Measurements from ENCODE around the gene ITGA7.

ITGA7 gene

DNA sequence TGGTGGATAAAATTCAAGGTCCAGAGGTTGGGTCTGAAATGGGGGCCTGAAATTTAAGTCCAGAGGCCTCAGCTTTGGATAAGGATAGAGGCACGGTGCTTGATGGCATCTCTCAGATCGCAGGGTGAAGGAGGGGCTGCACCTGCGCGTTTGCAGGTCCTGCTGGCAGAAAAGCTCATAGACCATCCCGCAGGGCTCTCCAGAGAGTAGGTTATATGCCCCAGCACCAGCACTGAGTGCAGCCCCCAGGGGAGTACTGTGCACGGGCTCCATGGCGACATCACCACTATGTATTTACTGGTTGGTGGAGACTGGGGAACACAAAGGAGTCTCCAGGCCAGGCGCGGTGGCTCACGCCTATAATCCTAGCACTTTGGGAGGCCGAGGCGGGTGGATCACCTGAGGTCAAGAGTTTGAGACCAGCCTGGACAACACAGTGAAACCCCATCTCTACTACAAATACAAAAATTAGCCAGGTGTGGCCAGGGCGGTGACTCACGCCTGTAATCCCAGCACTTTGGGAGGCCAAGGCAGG lies 25.4 kb upstream of the ITGA7 start:
- Histone ChIP-seq H3K36me3 (ENCODE audit: control insufficient read depth in 2 of 2, insufficient read depth in 2 of 2, low read length in 2 of 2) (peaks cover 0 to 3% of the 10 kb centered on the region in 2 donors), H3K4me1 (ENCODE audit: control insufficient read depth, insufficient read depth, low read length) (peaks cover 41% of the 10 kb centered on the region), H3K9ac (ENCODE audit: low read length in 2 of 2) (no peak overlapping the region), H3K27ac (ENCODE audit: low read length) (no peak overlapping the region), H3K4me3 (ENCODE audit: low read length in 2 of 2) (no peak overlapping the region), H3K27me3 (ENCODE audit: control insufficient read depth in 1 of 2, insufficient read depth in 2 of 2, low read length in 2 of 2) (no peaks in the 10 kb centered on the region), H3K9me3 (ENCODE audit: control insufficient read depth in 2 of 2, low read length in 2 of 2) (no peaks in the 10 kb centered on the region)

DNA sequence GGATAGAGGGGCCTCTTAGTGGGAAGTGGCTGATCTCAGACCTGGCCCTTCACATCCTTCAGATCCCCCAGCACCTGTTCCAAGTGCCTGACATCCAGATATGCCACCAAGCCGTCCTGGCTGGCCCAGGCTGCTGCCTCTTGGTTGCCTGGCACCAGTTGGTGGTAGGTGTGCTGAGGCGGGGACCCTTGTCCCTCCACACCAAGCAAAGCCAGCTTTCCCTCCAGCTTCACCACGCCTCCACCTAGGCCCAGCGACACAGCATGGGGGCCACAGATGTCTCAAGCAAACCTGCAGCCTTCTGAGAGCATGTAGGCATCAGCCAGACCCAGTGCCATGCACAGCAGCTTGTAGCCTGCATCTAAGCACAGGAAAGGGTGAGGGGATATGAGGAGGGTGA lies 24.6 kb upstream of the ITGA7 start:
- H3K4me3 ChIP-seq (ENCODE audit: low read length in 2 of 2), result no peak overlapping the region
- H3K27ac ChIP-seq (ENCODE audit: low read length), result peak overlapping the region; percentile 37
- H3K36me3 ChIP-seq (ENCODE audit: control insufficient read depth in 2 of 2, insufficient read depth in 2 of 2, low read length in 2 of 2), result peaks cover 0 to 3% of the 10 kb centered on the region in 2 donors
- peaks cover 41% of the 10 kb centered on the region for H3K4me1 ChIP-seq (ENCODE audit: control insufficient read depth, insufficient read depth, low read length)
- H3K27me3 ChIP-seq (ENCODE audit: control insufficient read depth in 1 of 2, insufficient read depth in 2 of 2, low read length in 2 of 2), result no peaks in the 10 kb centered on the region
- no peak overlapping the region for H3K9ac ChIP-seq (ENCODE audit: low read length in 2 of 2)
- H3K9me3 ChIP-seq (ENCODE audit: control insufficient read depth in 2 of 2, low read length in 2 of 2), result no peaks in the 10 kb centered on the region

DNA sequence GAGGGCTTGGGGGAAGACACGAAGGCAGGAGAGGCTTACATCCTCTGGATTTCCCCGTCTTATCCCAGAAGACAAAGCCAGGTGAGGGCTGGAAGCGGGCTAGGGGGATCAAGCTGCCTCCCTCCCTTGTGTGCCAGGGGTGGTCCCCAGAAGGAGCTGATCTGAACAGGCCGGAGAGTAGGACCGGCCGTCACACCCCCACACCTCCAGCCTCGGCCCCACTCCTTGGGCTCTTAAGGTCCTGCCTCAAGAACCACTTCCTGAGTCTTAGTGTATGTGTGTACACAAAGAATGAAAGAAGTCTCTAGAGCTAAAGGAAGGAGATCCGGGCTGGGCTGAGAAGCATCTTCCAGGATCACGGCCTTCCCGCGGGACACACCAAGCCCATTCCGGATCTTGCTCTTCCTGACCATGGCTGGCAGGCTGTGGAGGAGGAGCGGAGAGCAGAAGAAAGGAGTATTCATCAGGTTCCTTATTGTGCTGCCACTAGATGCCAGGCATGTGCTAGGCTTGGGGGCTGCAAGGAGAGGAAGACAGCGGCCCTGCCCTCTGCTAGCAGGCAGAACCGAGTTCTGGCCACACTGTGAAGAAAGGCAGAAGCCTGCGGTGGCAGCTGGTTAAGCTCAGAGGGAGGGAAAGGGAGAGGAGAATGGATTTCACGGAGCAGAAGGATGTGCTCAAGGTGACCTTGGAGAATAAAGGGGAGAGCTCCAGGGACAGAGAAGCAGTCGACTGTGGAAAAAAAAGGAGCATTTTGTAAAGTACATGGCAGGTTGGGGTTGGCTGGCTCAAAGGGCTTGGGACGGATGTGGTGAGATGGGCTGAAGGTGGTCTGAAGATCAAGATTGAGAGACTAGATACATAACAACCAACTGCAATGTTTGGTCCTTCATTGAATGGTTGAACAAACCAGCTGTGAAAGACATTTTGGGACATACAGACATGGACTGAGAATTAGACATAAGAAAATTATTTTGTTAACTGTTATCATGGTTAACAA lies 22.4 kb upstream of the ITGA7 start:
- Histone ChIP-seq H3K9ac (ENCODE audit: low read length in 2 of 2) (peak overlapping the region; percentile 90 to 92), H3K4me3 (ENCODE audit: low read length in 2 of 2) (peak overlapping the region; percentile 84 to 89), H3K36me3 (ENCODE audit: control insufficient read depth in 2 of 2, insufficient read depth in 2 of 2, low read length in 2 of 2) (peaks cover 19% of the 10 kb centered on the region in 2 donors), H3K9me3 (ENCODE audit: control insufficient read depth in 2 of 2, low read length in 2 of 2) (no peaks in the 10 kb centered on the region), H3K27me3 (ENCODE audit: control insufficient read depth in 1 of 2, insufficient read depth in 2 of 2, low read length in 2 of 2) (no peaks in the 10 kb centered on the region), H3K4me1 (ENCODE audit: control insufficient read depth, insufficient read depth, low read length) (peaks cover 56% of the 10 kb centered on the region), H3K27ac (ENCODE audit: low read length) (peak overlapping the region; percentile 100)

DNA sequence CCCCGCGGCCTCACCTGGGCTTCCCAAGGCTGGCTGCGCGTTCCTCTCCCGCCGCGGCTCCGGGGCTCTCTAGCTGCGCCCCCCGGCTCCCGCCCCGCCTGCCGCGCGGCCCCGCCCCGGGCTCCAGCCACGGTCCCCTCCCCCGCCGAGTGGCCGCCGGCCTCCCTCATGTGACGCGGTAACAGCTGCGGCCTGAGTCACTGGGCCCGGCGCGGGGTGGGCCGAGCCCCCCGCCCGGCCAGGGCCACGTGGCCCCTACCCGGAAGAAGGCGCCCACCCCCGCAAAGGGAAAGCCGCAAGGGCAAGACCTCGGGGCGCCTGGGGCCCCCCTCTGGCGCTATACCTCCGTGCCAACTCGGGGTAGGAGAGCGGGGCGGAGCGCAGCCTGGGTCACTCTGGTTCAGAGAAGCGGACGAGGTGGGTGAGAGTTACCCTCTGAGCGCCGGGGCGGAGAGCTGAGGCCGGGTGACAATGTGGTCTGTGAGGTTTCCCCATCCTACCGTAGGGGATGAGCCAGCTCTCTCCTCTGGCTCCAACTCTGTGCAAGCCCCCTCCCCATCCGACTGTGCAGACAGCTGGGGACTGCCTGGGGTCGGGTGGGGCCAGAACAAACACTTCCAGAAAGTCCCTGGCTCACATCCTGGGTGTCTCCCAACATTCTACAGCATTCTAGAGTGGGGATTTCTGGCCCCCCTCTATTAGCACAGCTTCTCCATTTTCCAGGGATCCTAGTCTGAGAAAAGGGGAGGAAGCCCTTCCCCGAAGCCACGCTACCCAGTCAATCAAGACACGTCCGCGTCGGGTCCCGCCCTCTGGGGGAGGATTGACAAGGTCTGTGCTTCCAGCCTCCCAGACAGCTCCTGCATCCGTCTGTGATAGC lies 21.5 kb upstream of the ITGA7 start, which contains the start of gene CD63:
Gene CD63, minus strand, starts transcription at position 71 of the 880 bp plus-strand sequence. CDS start 668 bp downstream, outside the sequence.
- Histone ChIP-seq H3K27ac (ENCODE audit: low read length) (peak within 1 kb of the TSS; percentile 100), H3K9ac (ENCODE audit: low read length in 2 of 2) (peak within 1 kb of the TSS; percentile 90 to 92), H3K36me3 (ENCODE audit: control insufficient read depth in 2 of 2, insufficient read depth in 2 of 2, low read length in 2 of 2) (peaks cover 25 to 28% of the 10 kb centered on the region in 2 donors), H3K4me1 (ENCODE audit: control insufficient read depth, insufficient read depth, low read length) (peaks cover 65% of the 10 kb centered on the region), H3K9me3 (ENCODE audit: control insufficient read depth in 2 of 2, low read length in 2 of 2) (no peaks in the 10 kb centered on the region), H3K4me3 (ENCODE audit: low read length in 2 of 2) (peak within 1 kb of the TSS; percentile 85 to 89), H3K27me3 (ENCODE audit: control insufficient read depth in 1 of 2, insufficient read depth in 2 of 2, low read length in 2 of 2) (no peaks in the 10 kb centered on the region)

DNA sequence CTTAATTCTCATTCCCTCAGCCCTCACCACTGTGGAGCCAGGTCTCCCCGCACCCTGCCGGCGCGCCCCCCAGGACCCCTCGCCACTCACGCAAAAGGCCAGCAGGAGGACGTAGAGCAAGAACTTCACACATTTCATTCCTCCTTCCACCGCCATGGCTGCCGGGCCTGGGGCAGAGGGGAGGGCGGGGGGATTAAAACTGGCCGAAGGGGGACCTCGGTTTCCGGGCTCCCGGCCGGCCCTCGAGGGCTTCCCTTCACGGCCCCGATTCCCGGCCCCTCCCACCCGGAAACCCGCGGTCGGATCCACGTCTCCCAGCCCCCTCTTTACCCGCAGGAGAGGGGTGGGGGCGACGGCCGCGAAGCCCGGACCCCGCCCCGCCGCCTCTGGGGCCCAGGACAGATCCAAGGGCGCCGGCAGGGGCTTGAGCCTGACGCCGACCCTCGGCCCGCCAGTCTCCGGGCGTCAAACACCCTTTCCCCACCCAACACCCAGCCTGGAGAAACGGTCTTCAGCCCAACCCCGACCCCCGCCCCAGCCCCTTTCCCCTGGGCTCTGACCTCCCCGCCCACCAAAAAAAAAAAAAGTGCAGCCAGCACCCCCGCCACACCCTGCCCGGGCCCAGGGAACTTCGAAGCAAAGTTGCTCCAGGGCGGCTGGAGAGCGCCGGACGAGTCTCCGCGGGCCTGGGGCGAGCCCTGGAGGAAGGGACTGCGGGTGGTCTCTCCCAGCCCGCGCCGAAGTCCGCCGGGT lies 20.7 kb upstream of the ITGA7 start:
- H3K4me3 ChIP-seq (ENCODE audit: low read length in 2 of 2), result peak overlapping the region; percentile 85 to 89
- peaks cover 73% of the 10 kb centered on the region for H3K4me1 ChIP-seq (ENCODE audit: control insufficient read depth, insufficient read depth, low read length)
- peak overlapping the region; percentile 85 to 92 for H3K9ac ChIP-seq (ENCODE audit: low read length in 2 of 2)

DNA sequence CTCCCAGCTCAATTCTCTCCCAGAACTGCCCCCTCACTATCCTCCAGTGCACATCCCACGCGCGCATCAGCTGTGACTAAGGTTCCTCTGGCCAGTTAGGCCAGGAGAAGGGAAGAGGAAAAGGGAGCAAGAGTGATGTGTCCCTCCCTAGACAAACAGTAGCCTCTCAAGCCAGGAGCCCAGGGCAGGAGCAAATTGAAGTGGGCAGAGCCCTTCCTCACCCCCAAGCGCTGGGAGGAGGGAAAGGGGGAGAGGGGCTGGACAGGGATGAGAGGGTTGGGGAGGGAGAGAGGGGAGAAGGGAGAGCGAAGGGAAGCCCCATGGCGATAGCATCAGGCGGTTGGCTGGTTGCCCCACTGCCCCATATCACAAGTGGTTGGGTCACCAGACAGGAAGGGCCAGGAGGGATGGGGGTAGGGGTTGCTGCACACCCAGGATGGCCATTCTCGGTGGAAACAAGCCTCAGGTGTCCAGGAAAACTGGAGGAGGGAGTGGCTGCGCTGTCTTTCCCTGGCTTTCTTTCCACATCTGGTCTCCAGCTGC lies 20.0 kb upstream of the ITGA7 start:
- peak overlapping the region; percentile 85 to 89 for H3K4me3 ChIP-seq (ENCODE audit: low read length in 2 of 2)
- H3K36me3 ChIP-seq (ENCODE audit: control insufficient read depth in 2 of 2, insufficient read depth in 2 of 2, low read length in 2 of 2), result peaks cover 34 to 36% of the 10 kb centered on the region in 2 donors
- no peaks in the 10 kb centered on the region for H3K27me3 ChIP-seq (ENCODE audit: control insufficient read depth in 1 of 2, insufficient read depth in 2 of 2, low read length in 2 of 2)
- no peaks in the 10 kb centered on the region for H3K9me3 ChIP-seq (ENCODE audit: control insufficient read depth in 2 of 2, low read length in 2 of 2)
- peaks cover 77% of the 10 kb centered on the region for H3K4me1 ChIP-seq (ENCODE audit: control insufficient read depth, insufficient read depth, low read length)
- H3K9ac ChIP-seq (ENCODE audit: low read length in 2 of 2), result peak overlapping the region; percentile 85 to 92
- peak overlapping the region; percentile 100 for H3K27ac ChIP-seq (ENCODE audit: low read length)

More for the DNA sequence above, 20.7 kb upstream of the ITGA7 start:
- peaks cover 30 to 31% of the 10 kb centered on the region in 2 donors for H3K36me3 ChIP-seq (ENCODE audit: control insufficient read depth in 2 of 2, insufficient read depth in 2 of 2, low read length in 2 of 2)
- peak overlapping the region; percentile 100 for H3K27ac ChIP-seq (ENCODE audit: low read length)
- H3K9me3 ChIP-seq (ENCODE audit: control insufficient read depth in 2 of 2, low read length in 2 of 2), result no peaks in the 10 kb centered on the region
- no peaks in the 10 kb centered on the region for H3K27me3 ChIP-seq (ENCODE audit: control insufficient read depth in 1 of 2, insufficient read depth in 2 of 2, low read length in 2 of 2)

DNA sequence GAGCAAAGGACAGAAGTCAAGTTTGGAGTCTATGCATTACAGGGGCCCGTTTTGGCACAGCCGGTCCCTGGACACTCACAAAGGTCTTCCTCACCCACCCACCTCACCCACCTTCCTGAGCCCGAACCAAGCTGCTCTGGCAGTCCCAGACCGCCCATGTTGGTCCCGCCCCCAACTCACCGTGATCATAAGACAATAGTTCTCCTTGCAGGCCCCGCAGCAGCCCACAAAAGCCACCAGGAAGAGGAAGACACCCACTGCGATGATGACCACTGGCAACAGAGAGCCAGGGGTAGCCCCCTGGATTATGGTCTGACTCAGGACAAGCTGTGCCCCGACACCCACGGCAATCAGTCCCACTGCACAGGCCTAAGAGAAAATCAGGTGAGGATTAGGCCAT lies 19.3 kb upstream of the ITGA7 start:
- H3K9ac ChIP-seq (ENCODE audit: low read length in 2 of 2), result peak overlapping the region; percentile 85 to 92
- H3K27ac ChIP-seq (ENCODE audit: low read length), result peak overlapping the region; percentile 100
- H3K4me1 ChIP-seq (ENCODE audit: control insufficient read depth, insufficient read depth, low read length), result peaks cover 71% of the 10 kb centered on the region
- no peaks in the 10 kb centered on the region for H3K9me3 ChIP-seq (ENCODE audit: control insufficient read depth in 2 of 2, low read length in 2 of 2)
- peaks cover 31 to 36% of the 10 kb centered on the region in 2 donors for H3K36me3 ChIP-seq (ENCODE audit: control insufficient read depth in 2 of 2, insufficient read depth in 2 of 2, low read length in 2 of 2)
- H3K4me3 ChIP-seq (ENCODE audit: low read length in 2 of 2), result peak overlapping the region; percentile 85 to 89
- no peaks in the 10 kb centered on the region for H3K27me3 ChIP-seq (ENCODE audit: control insufficient read depth in 1 of 2, insufficient read depth in 2 of 2, low read length in 2 of 2)

DNA sequence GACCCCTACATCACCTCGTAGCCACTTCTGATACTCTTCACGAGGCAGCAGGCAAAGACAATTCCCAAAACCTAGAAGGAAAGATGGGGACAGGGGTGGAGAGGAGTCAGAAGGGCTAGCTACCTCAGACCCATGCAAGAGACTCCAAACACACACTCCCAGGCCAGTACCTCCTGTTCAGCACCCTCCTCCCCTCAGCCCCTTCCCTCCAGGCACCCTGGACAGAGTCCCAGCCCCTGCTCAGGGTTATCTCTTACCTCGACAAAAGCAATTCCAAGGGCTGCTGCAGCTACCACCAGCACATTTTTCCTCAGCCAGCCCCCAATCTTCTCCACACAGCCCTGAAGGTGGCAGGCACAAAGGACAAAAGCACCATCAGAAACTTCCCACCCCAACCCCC lies 17.9 kb upstream of the ITGA7 start:
- Histone ChIP-seq H3K27ac (ENCODE audit: low read length) (peak overlapping the region; percentile 100), H3K4me1 (ENCODE audit: control insufficient read depth, insufficient read depth, low read length) (peaks cover 80% of the 10 kb centered on the region), H3K27me3 (ENCODE audit: control insufficient read depth in 1 of 2, insufficient read depth in 2 of 2, low read length in 2 of 2) (no peaks in the 10 kb centered on the region), H3K4me3 (ENCODE audit: low read length in 2 of 2) (no peak overlapping the region), H3K9me3 (ENCODE audit: control insufficient read depth in 2 of 2, low read length in 2 of 2) (no peaks in the 10 kb centered on the region), H3K36me3 (ENCODE audit: control insufficient read depth in 2 of 2, insufficient read depth in 2 of 2, low read length in 2 of 2) (peaks cover 31 to 36% of the 10 kb centered on the region in 2 donors), H3K9ac (ENCODE audit: low read length in 2 of 2) (no peak overlapping the region)

DNA sequence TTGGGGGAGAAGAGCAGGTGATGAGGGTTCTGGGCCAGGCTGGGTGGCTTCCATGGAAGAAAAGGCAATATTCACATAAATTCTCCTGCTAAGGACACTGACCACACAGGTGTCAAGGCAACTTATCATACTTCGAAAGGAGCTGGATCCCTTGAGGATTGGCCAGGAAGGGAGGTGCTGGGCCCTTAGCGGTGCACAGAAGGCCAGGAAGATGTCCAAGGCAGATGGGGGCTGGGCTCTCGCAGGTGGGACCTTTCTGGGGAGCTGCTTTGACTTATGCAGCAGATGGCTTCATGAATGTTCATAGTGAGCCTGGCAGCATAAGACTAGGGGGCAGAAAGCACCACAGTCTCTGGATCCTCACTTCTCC lies 17.2 kb upstream of the ITGA7 start:
- no peak overlapping the region for H3K4me3 ChIP-seq (ENCODE audit: low read length in 2 of 2)
- no peaks in the 10 kb centered on the region for H3K27me3 ChIP-seq (ENCODE audit: control insufficient read depth in 1 of 2, insufficient read depth in 2 of 2, low read length in 2 of 2)
- H3K27ac ChIP-seq (ENCODE audit: low read length), result peak overlapping the region; percentile 76
- H3K4me1 ChIP-seq (ENCODE audit: control insufficient read depth, insufficient read depth, low read length), result peaks cover 80% of the 10 kb centered on the region
- H3K9ac ChIP-seq (ENCODE audit: low read length in 2 of 2), result no peak overlapping the region
- no peaks in the 10 kb centered on the region for H3K9me3 ChIP-seq (ENCODE audit: control insufficient read depth in 2 of 2, low read length in 2 of 2)
- peaks cover 31 to 36% of the 10 kb centered on the region in 2 donors for H3K36me3 ChIP-seq (ENCODE audit: control insufficient read depth in 2 of 2, insufficient read depth in 2 of 2, low read length in 2 of 2)

All from stomach smooth muscle (tissue), 2 donors.